HG02642 (cell line): Measurements from ENCODE around the gene SBF2.
"Not testable (repeated sequence)": the region's sequence is repeated elsewhere in the genome, so short reads cannot be mapped to it uniquely, and the experiment has no call there.

ENCODE experiments used
- ATAC-seq: cut with Tn5 transposase; IDR thresholded peaks from one replicate; pipeline ENCODE4 v1.9.1; 2021; ENCODE audit warnings: mild to moderate bottlenecking; ENCODE audit not compliant: unreplicated experiment, poor library complexity

Gene SBF2

GRCh38 chr11:9930562-9931331 lies 363.3 kb downstream of the SBF2 start:
- ATAC-seq, result not testable (repeated sequence)

- ATAC-seq, result no peak
These were observed 366.3 kb downstream of the SBF2 start for GRCh38 chr11:9927670-9928069.

- no peak for ATAC-seq
These were observed 370.7 kb downstream of the SBF2 start for GRCh38 chr11:9923280-9923679.

- no peak for ATAC-seq
These were observed 371.2 kb downstream of the SBF2 start for GRCh38 chr11:9922806-9923205.

- ATAC-seq, result no peak
These were observed 377.5 kb downstream of the SBF2 start for GRCh38 chr11:9916480-9916879.

GRCh38 chr11:9914064-9914463 lies 380.0 kb downstream of the SBF2 start:
- no peak for ATAC-seq

GRCh38 chr11:9905960-9906791 lies 387.8 kb downstream of the SBF2 start:
- ATAC-seq, result no peak

- ATAC-seq, result no peak
These were observed 388.5 kb downstream of the SBF2 start for GRCh38 chr11:9905501-9905951.

GRCh38 chr11:9903579-9903978 lies 390.4 kb downstream of the SBF2 start:
- no peak for ATAC-seq

GRCh38 chr11:9901943-9902342 lies 392.1 kb downstream of the SBF2 start:
- no peak for ATAC-seq

- not testable (repeated sequence) for ATAC-seq
These were observed 393.8 kb downstream of the SBF2 start for GRCh38 chr11:9900253-9900652.

GRCh38 chr11:9899676-9900075 lies 394.3 kb downstream of the SBF2 start:
- ATAC-seq, result no peak

- ATAC-seq, result no peak
These were observed 397.1 kb downstream of the SBF2 start for GRCh38 chr11:9896902-9897301.

GRCh38 chr11:9895006-9895405 lies 399.0 kb downstream of the SBF2 start:
- no peak for ATAC-seq

GRCh38 chr11:9893474-9893873 lies 400.5 kb downstream of the SBF2 start:
- no peak for ATAC-seq

GRCh38 chr11:9888938-9889337 lies 405.1 kb downstream of the SBF2 start:
- ATAC-seq, result no peak

- no peak for ATAC-seq
These were observed 406.5 kb downstream of the SBF2 start for GRCh38 chr11:9887472-9887871.

- no peak for ATAC-seq
These were observed 407.4 kb downstream of the SBF2 start for GRCh38 chr11:9886595-9886994.

- ATAC-seq, result no peak
These were observed 409.4 kb downstream of the SBF2 start for GRCh38 chr11:9884601-9885000.

- ATAC-seq, result no peak
These were observed 413.4 kb downstream of the SBF2 start for GRCh38 chr11:9880657-9881056.

- no peak for ATAC-seq
These were observed 415.1 kb downstream of the SBF2 start for GRCh38 chr11:9878936-9879335.
